HCEC 1CT (cell line): Measurements from ENCODE around the gene MATCAP1.

Source experiments
- DNase-seq: peaks from one replicate; pipeline ENCODE4 v3.0.0-alpha.2; 2017

Gene MATCAP1

GRCh38 chr16:67183627-67184452 is at the start of gene MATCAP1:
Gene MATCAP1 (minus strand): TSS chr16:67183963. CDS start chr16:67180610, 3,353 bp downstream.
- DNase-seq, result peak; percentile 98

- no peak for DNase-seq
Measured at GRCh38 chr16:67230809-67231660, 47.3 kb upstream of the MATCAP1 start.

- DNase-seq, result no peak
Measured at GRCh38 chr16:67229906-67230808, 46.4 kb upstream of the MATCAP1 start.

- no peak for DNase-seq
Measured at GRCh38 chr16:67228905-67229304, 45.1 kb upstream of the MATCAP1 start.

- no peak for DNase-seq
Measured at GRCh38 chr16:67228034-67228785, 44.4 kb upstream of the MATCAP1 start.

GRCh38 chr16:67227567-67227921 is 43.8 kb upstream of the MATCAP1 start:
- no peak for DNase-seq

GRCh38 chr16:67226804-67227566 is 43.2 kb upstream of the MATCAP1 start, which contains the start of gene TMEM208:
Gene TMEM208 (plus strand): TSS chr16:67227130. CDS start chr16:67227219, 89 bp downstream.
- peak; percentile 95 for DNase-seq

GRCh38 chr16:67226295-67226803 is 42.6 kb upstream of the MATCAP1 start:
- DNase-seq, result no peak

- DNase-seq, result no peak
Measured at GRCh38 chr16:67223992-67224391, 40.2 kb upstream of the MATCAP1 start.

- DNase-seq, result no peak
Measured at GRCh38 chr16:67216612-67217490, 33.1 kb upstream of the MATCAP1 start.

GRCh38 chr16:67215706-67216105 is 31.9 kb upstream of the MATCAP1 start:
- no peak for DNase-seq

GRCh38 chr16:67213197-67214019 is 29.6 kb upstream of the MATCAP1 start:
- no peak for DNase-seq

GRCh38 chr16:67212766-67213165 is 29.0 kb upstream of the MATCAP1 start:
- DNase-seq, result no peak

- DNase-seq, result no peak
Measured at GRCh38 chr16:67211674-67212073, 27.9 kb upstream of the MATCAP1 start.

- no peak for DNase-seq
Measured at GRCh38 chr16:67210069-67210937, 26.5 kb upstream of the MATCAP1 start.

- DNase-seq, result no peak
Measured at GRCh38 chr16:67209565-67209964, 25.8 kb upstream of the MATCAP1 start.

GRCh38 chr16:67208154-67208896 is 24.6 kb upstream of the MATCAP1 start:
- DNase-seq, result no peak
